Caki2 (cell line): Measurements from ENCODE around the gene NBPF8. TPM values are rescaled to one million over a fixed set of nuclear protein-coding genes. Genes with fewer than 3 reads are reported as not detected.
A peak's percentile ranks its signal among the peaks of the same experiment; 100 is the strongest.
"Not testable (repeated sequence)": the region's sequence is repeated elsewhere in the genome, so short reads cannot be mapped to it uniquely, and the experiment has no call there.

Experiments
- DNase-seq: peaks from one replicate; pipeline ENCODE4 v3.0.0-alpha.2; 2015; ENCODE audit warnings: low read depth
- in situ Hi-C: cut with HindIII; loops from 2 replicates; pipeline ENCODE4 v1.10.0; 2016; ENCODE audit warnings: low sequenced_read_pairs, low pct_unique_long_range_greater_than_20kb, mixed read lengths
- total RNA-seq: library from RNA; depleted of rRNA; stranded (reverse); fragments of >200 nt; shearing (Covaris generic); gene quantifications from 2 replicates; pipeline ENCODE4 v1.2.3, GENCODE V29; 2014; ENCODE audit warnings: low replicate concordance; rRNA removed

NBPF8 gene, protein sequence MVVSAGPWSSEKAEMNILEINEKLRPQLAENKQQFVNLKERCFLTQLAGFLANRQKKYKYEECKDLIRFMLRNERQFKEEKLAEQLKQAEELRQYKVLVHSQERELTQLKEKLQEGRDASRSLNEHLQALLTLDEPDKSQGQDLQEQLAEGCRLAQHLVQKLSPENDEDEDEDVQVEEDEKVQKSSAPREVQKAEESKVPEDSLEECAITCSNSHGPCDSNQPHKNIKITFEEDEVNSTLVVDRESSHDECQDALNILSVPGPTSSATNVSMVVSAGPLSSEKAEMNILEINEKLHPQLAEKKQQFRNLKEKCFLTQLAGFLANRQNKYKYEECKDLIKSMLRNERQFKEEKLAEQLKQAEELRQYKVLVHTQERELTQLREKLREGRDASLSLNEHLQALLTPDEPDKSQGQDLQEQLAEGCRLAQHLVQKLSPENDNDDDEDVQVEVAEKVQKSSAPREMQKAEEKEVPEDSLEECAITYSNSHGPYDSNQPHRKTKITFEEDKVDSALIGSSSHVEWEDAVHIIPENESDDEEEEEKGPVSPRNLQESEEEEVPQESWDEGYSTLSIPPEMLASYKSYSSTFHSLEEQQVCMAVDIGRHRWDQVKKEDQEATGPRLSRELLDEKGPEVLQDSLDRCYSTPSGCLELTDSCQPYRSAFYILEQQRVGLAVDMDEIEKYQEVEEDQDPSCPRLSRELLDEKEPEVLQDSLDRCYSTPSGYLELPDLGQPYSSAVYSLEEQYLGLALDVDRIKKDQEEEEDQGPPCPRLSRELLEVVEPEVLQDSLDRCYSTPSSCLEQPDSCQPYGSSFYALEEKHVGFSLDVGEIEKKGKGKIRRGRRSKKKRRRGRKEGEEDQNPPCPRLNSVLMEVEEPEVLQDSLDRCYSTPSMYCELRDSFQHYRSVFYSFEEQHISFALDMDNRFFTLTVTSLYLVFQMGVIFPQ
- 1.9 and 3.0 TPM in 2 replicates for total RNA-seq

DNA sequence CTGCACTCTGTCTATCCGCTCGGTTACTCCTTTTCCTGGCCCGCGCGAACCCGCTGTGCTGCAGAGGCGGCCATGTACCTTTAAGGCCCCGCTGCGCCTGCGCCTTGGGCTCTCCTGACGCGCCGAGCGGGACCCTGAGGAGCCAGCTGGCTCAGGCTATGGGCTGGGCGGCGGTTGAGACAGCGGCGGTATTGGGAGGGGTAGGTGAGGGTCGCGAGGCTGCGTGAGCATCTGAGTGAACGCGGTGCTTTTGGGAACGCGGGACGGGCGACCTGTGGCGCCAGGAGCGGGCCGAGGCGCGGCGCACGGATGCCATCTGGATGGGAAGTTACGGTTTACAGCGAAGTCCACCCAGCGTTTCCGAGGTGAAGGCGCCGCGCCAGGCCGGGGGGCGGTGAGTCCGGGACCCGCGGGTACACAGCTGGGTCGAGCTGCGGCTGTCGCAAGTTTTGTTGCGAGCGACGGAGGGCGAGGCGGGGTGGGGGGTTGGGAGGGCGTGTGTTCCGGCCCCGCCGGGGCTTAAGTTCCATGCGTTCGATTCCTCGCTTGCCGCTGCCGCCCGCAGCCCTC, at the start of gene NBPF8:
Gene NBPF8, plus strand, starts transcription at position 125 of the 570 bp plus-strand sequence. CDS start 21,488 bp downstream, outside the sequence.
- peak; percentile 61 for DNase-seq
- in situ Hi-C loops: not testable (repeated sequence)

DNA sequence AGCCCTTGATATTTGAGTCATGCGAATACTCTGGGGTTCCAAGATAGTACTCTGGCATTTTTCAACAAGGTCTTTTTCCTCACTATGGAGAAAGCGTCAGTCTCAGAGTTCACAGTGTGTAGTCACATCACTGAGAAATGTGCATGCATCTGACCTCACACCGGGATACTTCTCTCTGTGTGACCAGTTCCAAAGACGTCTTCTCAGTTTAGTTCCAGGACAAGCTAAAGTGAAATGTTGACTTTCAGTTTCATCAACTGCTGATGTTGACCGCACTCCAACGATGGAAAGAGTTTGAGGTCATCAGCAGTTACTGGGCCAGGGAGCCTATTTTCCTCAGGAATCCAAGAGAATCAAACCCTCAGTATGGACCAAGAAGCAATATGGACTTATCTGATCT, 47.1 kb upstream of the NBPF8 start:
- DNase-seq, in situ Hi-C loops: not testable (repeated sequence)

DNA sequence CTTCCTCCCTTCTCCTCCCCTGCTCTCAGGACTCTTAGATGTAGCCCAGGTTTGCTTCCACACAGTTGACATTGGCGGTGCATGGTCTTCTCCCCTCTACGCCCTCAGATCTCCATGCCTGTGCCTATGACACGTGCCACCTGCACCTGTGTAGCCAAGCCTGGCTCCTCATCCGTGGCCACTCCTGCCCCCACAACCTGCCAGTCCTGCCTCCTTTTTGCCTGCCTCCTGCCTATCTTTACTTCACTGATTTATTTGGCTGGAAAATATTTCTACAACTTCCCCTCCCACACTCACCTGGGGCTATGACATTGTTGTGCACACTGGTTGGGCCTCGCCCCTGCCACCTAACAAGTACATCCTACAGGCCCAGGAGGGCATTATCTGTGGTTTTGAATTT, 28.2 kb upstream of the NBPF8 start:
- DNase-seq, in situ Hi-C loops: not testable (repeated sequence)

DNA sequence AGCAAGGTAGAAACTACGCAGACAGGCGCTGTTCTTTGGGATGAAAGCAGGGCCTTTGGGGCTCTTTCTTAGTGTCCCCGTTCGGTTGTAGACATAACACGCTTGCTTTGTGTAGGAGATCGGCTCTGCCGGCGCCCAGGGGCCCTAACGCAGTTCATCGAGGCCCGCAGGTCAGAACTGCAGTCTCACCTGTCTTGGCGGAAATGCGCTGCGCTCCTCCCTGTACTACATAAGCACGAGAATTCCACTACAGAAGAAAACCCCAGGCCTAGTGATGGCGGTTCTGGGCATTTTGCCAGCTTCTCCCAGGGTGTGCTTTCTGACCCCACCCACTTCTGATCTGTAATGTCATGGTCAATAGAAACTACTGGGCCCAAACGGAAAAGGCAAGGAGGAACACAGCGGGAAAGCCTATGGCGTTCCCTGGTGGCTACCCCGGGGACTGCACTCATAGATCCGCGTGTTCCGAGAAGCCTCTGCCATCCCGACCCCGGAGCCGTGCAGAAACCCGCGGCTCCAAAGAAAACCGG, 26.2 kb upstream of the NBPF8 start:
- in situ Hi-C loops: not testable (repeated sequence)

DNA sequence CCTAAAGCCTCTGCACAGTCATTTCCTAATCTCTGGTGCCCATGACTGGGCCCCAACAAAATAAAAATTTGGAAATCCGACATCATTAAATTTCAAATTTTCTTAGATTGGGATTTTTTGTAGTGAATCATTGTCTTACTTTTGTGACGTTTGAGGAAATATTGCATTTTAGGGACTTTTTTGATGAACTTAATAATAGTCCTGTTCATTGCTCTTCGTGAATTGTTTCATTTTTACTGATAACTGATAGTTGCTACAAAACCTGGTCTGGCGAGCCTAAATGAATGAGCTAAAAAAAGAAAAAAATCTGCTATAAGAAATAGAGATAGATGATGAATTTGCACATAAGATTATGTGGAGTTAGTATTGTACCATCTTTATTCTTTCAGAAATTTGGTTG, 23.5 kb upstream of the NBPF8 start:
- DNase-seq, in situ Hi-C loops: not testable (repeated sequence)

More for the DNA sequence above, 26.2 kb upstream of the NBPF8 start:
- DNase-seq: not testable (repeated sequence)

DNA sequence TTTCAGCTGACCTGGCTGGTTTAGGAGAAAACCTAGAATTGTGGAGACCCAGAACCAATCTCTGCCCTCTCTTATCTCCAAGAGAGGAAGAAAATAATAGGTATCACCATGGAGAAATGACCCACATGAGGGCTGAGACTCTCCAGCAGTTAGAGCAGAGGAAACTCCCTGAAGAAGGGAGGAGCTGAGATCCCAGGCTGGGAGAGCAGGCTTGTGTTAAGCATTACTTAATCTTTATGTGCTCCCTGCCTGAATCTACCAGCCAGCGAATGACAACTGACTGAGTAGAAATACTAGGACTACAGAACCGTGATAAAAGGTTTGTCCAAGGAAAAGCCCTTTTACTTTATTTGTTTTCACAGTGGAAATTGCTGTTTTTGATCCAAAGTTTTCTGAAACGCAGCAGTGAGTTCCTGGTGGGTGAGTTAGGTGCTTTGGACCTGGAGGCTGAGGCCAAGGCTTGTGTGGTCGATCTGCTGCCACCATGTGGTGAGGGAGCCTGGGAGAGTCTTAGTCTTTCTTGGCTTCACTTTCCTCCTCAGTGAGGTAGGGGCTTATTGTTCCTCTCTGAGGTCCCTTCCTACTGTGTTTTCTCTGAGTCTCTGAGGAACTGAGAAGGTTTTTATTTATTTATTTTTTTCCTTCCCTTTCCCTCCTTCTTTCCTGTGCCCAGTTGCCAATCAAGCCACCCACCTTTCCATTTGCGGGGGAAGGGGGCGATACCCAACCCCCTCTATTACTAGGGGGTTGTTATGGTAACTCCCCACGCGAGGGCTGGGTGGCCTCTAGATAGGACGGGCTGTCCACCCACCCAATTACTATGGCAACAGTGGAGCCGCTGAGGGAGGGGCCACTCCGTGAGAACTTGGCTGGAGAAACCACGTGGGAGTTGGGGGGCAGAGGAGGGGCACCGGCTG, 21.3 kb upstream of the NBPF8 start:
- DNase-seq: peak; percentile 18
- in situ Hi-C loops: not testable (repeated sequence)

DNA sequence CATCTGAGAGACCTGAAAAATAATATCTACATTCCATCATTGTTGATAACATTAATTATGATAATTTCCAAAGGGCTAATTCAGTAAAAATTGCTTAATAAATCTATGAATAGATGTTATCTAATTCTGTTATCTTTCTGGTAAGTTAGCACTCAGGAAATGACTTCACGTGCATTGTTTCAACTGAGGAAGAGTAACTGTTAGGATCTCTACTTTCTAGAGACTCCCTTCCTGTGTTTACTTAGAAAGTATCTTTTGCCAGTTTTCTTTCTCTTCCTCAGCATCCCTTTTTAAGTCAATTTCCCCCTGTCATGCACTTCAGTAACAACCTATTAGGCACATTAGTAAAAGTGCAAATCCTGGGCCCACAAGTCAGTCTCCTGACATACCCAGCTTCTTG, 9.5 kb upstream of the NBPF8 start:
- in situ Hi-C loops, DNase-seq: not testable (repeated sequence)

DNA sequence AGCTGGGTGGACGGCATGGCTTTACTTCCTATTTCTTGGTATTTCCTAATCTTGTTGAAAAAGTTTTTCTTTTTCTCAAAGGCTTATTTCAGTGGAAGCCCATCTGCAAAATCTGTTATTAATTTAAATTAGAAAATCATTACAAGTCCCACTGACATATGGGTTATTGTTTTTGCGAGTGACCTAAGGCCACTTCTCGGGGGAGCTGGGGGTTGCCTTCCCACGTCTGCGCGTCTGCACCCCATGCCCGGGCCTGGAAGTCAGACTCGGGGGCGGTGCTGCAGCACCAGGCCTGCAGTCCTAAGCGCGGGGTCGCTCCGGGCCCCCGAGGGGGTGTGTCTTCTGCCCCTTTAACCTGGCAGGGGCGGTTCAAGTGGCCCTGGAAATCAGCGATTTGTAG, 384 bp upstream of the NBPF8 start:
- in situ Hi-C loops, DNase-seq: not testable (repeated sequence)

DNA sequence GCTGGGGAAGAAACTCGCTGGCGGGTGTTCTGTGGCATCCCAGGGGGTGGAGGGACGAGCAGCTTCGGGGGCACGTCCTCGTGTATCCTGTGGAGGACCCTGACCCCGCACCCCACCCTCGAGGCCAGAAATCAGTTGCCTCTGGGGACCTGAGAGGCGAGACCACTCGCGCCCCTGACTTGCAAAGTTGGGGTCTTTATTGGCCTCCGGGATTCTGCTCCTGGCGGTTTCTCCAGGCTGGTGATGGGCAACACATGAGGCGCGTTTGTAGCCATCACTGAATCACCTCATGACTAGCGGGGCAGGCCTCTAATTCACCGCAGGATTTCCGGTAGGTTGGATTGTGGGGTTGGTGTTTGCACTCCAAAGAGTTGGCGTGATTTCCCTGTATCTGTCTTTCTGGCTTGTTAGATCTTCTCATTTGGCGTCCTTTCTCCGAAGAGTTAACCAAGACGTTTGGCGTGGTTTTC, 692 bp downstream of the NBPF8 start:
- DNase-seq: peak; percentile 32

DNA sequence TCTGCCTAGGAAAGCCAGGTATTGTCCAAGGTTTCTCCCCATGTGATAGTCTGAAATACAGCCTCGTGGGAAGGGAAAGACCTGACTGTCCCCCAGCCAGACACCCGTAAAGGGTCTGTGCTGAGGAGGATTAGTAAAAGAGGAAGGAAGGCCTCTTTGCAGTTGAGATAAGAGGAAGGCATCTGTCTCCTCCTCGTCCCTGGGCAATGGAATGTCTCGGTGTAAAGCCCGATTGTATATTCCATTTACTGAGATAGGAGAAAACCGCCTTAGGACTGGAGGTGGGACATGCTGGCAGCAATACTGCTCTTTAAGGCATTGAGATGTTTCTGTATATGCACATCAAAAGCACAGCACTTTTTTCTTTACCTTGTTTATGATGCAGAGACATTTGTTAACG, 10.2 kb downstream of the NBPF8 start:
- DNase-seq, in situ Hi-C loops: not testable (repeated sequence)

More for the DNA sequence above, 692 bp downstream of the NBPF8 start:
- in situ Hi-C loops: not testable (repeated sequence)

DNA sequence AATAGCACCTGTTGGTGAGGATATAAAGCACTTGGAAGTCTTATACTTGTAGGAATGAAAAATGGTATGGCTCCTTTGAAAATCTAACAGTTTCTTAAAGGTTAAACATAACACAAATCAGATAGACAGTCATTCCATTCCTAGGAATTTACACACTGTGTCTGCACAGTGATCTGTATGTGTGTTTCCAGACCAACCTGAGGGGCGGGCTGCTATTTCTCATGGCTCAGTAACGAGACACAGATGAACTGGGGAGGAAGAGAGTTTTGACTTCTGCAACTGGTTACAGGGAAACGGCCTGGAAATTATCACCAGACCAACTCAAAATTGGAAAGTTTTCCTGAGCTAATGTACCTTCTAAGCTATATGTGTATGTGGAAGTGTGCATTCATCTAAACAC, 16.8 kb downstream of the NBPF8 start:
- DNase-seq, in situ Hi-C loops: not testable (repeated sequence)

DNA sequence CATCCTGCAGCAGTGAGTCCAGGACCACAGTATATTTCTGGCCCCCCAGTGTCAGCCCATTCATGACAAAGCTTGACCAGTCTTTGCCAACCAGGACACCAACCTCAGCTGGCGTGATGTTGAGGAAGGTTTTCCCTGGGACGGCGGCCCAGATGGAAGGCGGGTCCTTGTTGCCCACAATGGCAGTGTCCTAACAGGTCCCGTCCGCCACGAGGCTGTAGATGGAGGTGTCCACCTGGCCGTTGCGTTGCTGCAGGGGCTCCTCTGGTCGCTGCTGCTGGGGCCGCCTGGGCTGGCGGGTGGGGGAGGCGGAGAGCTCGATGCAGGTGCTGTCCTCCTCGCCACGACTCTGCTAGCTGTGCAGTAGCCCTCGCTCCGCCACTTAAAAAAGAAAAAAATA, 19.0 kb downstream of the NBPF8 start:
- DNase-seq, in situ Hi-C loops: not testable (repeated sequence)

DNA sequence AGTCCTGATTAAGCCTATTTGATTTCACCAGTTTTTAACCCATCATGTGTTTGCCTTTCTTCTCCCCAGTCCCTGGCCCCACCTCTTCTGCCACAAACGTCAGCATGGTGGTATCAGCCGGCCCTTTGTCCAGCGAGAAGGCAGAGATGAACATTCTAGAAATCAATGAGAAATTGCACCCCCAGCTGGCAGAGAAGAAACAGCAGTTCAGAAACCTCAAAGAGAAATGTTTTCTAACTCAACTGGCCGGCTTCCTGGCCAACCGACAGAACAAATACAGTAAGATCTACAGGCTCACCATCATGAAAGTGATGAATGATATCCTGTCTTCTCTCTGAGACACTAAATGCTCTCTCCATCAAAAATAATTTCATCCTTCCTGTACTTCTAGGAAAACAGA, 34.3 kb downstream of the NBPF8 start:
- DNase-seq, in situ Hi-C loops: not testable (repeated sequence)

Other genes starting within 250 kb of the NBPF8 start
- gene SEC22B, start 238.5 kb upstream of the NBPF8 start, total RNA-seq: 8.1 and 8.3 TPM in 2 replicates